GM19193 (cell line): ENCODE results near the gene OSTN.

Experiments used
- POLR2A ChIP-seq: IDR thresholded peaks from 4 replicates; pipeline ENCODE4 v1.6.1; 2011; ENCODE audit not compliant: insufficient read depth, insufficient read length; ENCODE audit errors: extremely low read depth

OSTN gene

GRCh38 chr3:191259486-191259885, 60.4 kb downstream of the OSTN start:
- TF ChIP-seq POLR2A, result no peak

GRCh38 chr3:191260431-191261303, 61.6 kb downstream of the OSTN start:
- no peak for TF ChIP-seq POLR2A

GRCh38 chr3:191261304-191261638, 62.2 kb downstream of the OSTN start:
- no peak for TF ChIP-seq POLR2A

GRCh38 chr3:191262650-191263049, 63.6 kb downstream of the OSTN start:
- no peak for TF ChIP-seq POLR2A

GRCh38 chr3:191263365-191263764, 64.3 kb downstream of the OSTN start:
- TF ChIP-seq POLR2A, result no peak

GRCh38 chr3:191263850-191264249, 64.8 kb downstream of the OSTN start:
- no peak for TF ChIP-seq POLR2A

- no peak for TF ChIP-seq POLR2A
Measured at GRCh38 chr3:191268737-191269136, 69.7 kb downstream of the OSTN start.

- TF ChIP-seq POLR2A, result no peak
Measured at GRCh38 chr3:191269289-191270085, 70.4 kb downstream of the OSTN start.

- TF ChIP-seq POLR2A, result no peak
Measured at GRCh38 chr3:191275751-191276150, 76.7 kb downstream of the OSTN start.

GRCh38 chr3:191280111-191280510, 81.1 kb downstream of the OSTN start:
- no peak for TF ChIP-seq POLR2A

- TF ChIP-seq POLR2A, result no peak
Measured at GRCh38 chr3:191280882-191281281, 81.8 kb downstream of the OSTN start.

GRCh38 chr3:191282251-191283185, 83.5 kb downstream of the OSTN start:
- no peak for TF ChIP-seq POLR2A

GRCh38 chr3:191283400-191283799, 84.4 kb downstream of the OSTN start:
- no peak for TF ChIP-seq POLR2A

- TF ChIP-seq POLR2A, result no peak
Measured at GRCh38 chr3:191290311-191291025, 91.4 kb downstream of the OSTN start.
